Stomach (tissue), 4 donors: ENCODE data around the gene HS3ST6.
"Not testable (repeated sequence)": the region's sequence is repeated elsewhere in the genome, so short reads cannot be mapped to it uniquely, and the experiment has no call there.

ENCODE experiments used
- EP300 ChIP-seq: sonication (generic); formaldehyde crosslinking; IDR thresholded peaks from one replicate; pipeline ENCODE4 v1.6.1; 2017; ENCODE audit warnings: antibody characterized with exemption
- POLR2A ChIP-seq, 4 donors: fragments of 450-650 bp; IDR thresholded peaks; one replicate each; pipeline ENCODE4 v1.6.1; 2016; ENCODE audit warnings: antibody characterized with exemption in 4 of 4, control low read depth in 2 of 4, mild to moderate bottlenecking in 1 of 4, moderate library complexity in 1 of 4
- TF ChIP-seq, protein P1 (sequence below), 7 experiments: fragments of 450-650 bp in 4 of 7; fragments of 200-600 bp in 3 of 7; sonication (generic) in 3 of 7; IDR thresholded peaks; one replicate each; pipeline ENCODE4 v1.5.1; 2016 to 2019; ENCODE audit warnings: antibody characterized with exemption in 7 of 7, control low read depth in 2 of 7, mild to moderate bottlenecking in 1 of 7

DNA sequence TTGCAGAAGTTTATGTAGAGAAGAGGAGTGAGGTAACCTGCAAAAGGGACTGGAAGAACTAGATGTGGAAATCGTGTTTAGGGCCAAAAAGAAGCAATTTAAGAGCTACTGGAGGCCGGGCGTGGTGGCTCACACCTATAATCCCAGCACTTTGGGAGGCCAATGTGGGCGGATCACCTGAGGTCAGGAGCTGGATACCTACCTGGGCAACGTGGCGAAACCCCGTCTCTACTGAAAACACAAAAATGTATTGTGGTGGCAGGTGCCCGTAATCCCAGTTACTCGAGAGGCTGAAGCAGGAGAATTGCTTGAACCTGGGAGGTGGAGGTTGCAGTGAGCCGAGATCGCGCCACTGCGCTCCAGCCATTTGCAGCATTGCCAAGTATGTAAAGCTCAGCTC is 42.1 kb downstream of the HS3ST6 start:
- TF ChIP-seq, protein P1, sequence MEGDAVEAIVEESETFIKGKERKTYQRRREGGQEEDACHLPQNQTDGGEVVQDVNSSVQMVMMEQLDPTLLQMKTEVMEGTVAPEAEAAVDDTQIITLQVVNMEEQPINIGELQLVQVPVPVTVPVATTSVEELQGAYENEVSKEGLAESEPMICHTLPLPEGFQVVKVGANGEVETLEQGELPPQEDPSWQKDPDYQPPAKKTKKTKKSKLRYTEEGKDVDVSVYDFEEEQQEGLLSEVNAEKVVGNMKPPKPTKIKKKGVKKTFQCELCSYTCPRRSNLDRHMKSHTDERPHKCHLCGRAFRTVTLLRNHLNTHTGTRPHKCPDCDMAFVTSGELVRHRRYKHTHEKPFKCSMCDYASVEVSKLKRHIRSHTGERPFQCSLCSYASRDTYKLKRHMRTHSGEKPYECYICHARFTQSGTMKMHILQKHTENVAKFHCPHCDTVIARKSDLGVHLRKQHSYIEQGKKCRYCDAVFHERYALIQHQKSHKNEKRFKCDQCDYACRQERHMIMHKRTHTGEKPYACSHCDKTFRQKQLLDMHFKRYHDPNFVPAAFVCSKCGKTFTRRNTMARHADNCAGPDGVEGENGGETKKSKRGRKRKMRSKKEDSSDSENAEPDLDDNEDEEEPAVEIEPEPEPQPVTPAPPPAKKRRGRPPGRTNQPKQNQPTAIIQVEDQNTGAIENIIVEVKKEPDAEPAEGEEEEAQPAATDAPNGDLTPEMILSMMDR (IDR thresholded peaks at IDR 0.05) = not testable (repeated sequence)
- not testable (repeated sequence) for TF ChIP-seq POLR2A (IDR thresholded peaks at IDR 0.05); EP300
